HUES48 (cell line): ENCODE results near the gene IGSF10.

Experiments used
- H3K27ac ChIP-seq: one replicate; pipeline ENCODE4 v1.7.0; 2013; ENCODE audit warnings: low read depth, low read length, inconsistent platforms
- H3K27me3 ChIP-seq: 2 replicates; pipeline ENCODE4 v1.6.1; 2013; ENCODE audit warnings: mild to moderate bottlenecking, low read length; ENCODE audit not compliant: control insufficient read depth, insufficient read depth
- H3K36me3 ChIP-seq: 2 replicates; pipeline ENCODE4 v1.6.1; 2013; ENCODE audit warnings: low read length; ENCODE audit not compliant: control insufficient read depth, insufficient read depth
- H3K4me1 ChIP-seq: 2 replicates; pipeline ENCODE4 v1.6.1; 2013; ENCODE audit warnings: mild to moderate bottlenecking, low read length; ENCODE audit not compliant: control insufficient read depth, insufficient read depth
- H3K4me3 ChIP-seq: 2 replicates; pipeline ENCODE4 v1.5.1; 2013; ENCODE audit warnings: mild to moderate bottlenecking, low read depth, low read length
- H3K9ac ChIP-seq: 2 replicates; pipeline ENCODE4 v1.6.1; 2013; ENCODE audit warnings: mild to moderate bottlenecking, low read depth, low read length, moderate library complexity
- H3K9me3 ChIP-seq: 2 replicates; pipeline ENCODE4 v1.6.1; 2013; ENCODE audit warnings: low read length; ENCODE audit not compliant: control insufficient read depth, insufficient read depth

Gene IGSF10

GRCh38 chr3:151460228-151460627, 633 bp downstream of the IGSF10 start:
- Histone ChIP-seq H3K36me3 (no peaks in the 10 kb centered on the region), H3K4me3 (peak overlapping the region; percentile 70; the same call in 1 of the 2 replicates), H3K9me3 (no peaks in the 10 kb centered on the region), H3K4me1 (peaks cover 9% of the 10 kb centered on the region), H3K27ac (no peak overlapping the region), H3K27me3 (peaks cover 13% of the 10 kb centered on the region; the same call in 1 of the 2 replicates), H3K9ac (no peak overlapping the region)

- Histone ChIP-seq H3K36me3 (no peaks in the 10 kb centered on the region), H3K4me3 (no peak overlapping the region), H3K9me3 (no peaks in the 10 kb centered on the region), H3K27ac (no peak overlapping the region), H3K4me1 (peaks cover 9% of the 10 kb centered on the region), H3K9ac (no peak overlapping the region), H3K27me3 (peaks cover 13% of the 10 kb centered on the region; the same call in 1 of the 2 replicates)
These were observed 1.5 kb downstream of the IGSF10 start for GRCh38 chr3:151459358-151459757.

- Histone ChIP-seq H3K27ac (no peak overlapping the region), H3K9ac (no peak overlapping the region), H3K36me3 (no peaks in the 10 kb centered on the region), H3K4me3 (no peak overlapping the region), H3K9me3 (no peaks in the 10 kb centered on the region), H3K4me1 (peaks cover 5% of the 10 kb centered on the region), H3K27me3 (peaks cover 6% of the 10 kb centered on the region; the same call in 1 of the 2 replicates)
These were observed 4.8 kb downstream of the IGSF10 start for GRCh38 chr3:151456065-151456464.

DNA sequence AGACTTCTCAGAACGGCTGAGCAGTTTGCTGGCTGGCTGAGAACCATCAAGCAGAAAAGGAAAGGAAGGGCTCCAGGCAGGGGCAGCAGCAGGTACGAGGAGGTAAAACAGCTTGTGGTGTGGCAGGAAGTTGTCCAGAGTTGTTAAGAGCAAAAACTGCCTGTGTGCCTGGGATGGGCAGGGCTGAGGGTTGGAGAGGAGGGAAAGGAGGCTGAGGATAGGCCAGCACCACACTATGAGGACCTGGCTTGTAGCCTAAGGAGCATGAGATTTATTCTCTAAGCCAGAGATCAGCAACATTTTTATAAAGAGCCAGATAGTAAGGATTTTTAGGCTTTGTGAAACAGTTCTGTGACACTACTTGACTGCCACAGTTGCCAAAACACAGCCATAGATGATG, 8.0 kb downstream of the IGSF10 start:
- H3K4me1 ChIP-seq, result no peaks in the 10 kb centered on the region
- no peak overlapping the region for H3K9ac ChIP-seq
- H3K9me3 ChIP-seq, result no peaks in the 10 kb centered on the region
- H3K27me3 ChIP-seq, result no peaks in the 10 kb centered on the region
- no peak overlapping the region for H3K27ac ChIP-seq
- no peak overlapping the region for H3K4me3 ChIP-seq
- H3K36me3 ChIP-seq, result no peaks in the 10 kb centered on the region

- H3K4me3 ChIP-seq, result no peak overlapping the region
- no peak overlapping the region for H3K9ac ChIP-seq
- H3K9me3 ChIP-seq, result no peaks in the 10 kb centered on the region
- no peaks in the 10 kb centered on the region for H3K36me3 ChIP-seq
- no peaks in the 10 kb centered on the region for H3K27me3 ChIP-seq
- H3K27ac ChIP-seq, result no peak overlapping the region
- H3K4me1 ChIP-seq, result no peaks in the 10 kb centered on the region
These were observed 8.5 kb downstream of the IGSF10 start for GRCh38 chr3:151452368-151452767.

GRCh38 chr3:151446002-151446340, 14.9 kb downstream of the IGSF10 start:
- H3K27ac ChIP-seq, result no peak overlapping the region
- H3K4me3 ChIP-seq, result no peak overlapping the region
- no peaks in the 10 kb centered on the region for H3K36me3 ChIP-seq
- H3K4me1 ChIP-seq, result peaks cover under 1% of the 10 kb centered on the region; the same call in 1 of the 2 replicates
- H3K9ac ChIP-seq, result no peak overlapping the region
- H3K9me3 ChIP-seq, result no peaks in the 10 kb centered on the region
- no peaks in the 10 kb centered on the region for H3K27me3 ChIP-seq

DNA sequence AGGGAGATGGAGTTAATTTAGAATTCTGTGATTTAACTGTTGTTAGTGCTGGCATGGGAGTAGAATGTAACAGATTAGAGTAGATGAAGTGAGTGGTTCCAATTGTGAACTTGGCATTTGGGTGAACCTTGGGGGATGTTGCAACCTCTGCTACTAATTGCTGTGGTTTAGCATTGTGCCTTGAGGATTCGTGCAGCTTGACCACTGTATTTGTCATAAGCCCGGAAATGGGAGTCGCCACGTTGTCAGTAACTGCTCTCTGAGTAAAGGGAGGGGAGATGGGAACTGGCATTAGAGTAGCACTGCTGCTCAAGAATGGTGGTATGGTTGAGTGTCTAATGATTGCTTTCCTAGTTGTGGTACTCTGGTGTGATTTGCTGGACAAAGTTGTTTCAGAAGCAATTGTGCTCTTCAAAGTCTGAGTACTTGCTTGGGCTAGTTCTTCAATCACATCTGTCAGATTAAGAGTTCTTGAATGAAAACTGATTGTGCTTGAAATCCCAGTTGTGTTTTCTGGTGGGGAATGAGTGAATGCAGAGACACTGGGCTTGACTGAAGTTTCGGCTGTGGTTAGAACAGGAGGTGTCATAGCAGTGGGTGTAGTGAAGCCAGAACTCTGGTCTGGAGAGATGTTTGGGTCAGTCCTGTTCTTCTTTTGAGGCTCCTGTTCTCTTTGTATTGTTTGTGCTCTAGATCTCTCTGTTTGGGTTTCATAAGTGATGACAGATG, 15.4 kb downstream of the IGSF10 start:
- Histone ChIP-seq H3K27ac (no peak overlapping the region), H3K9ac (no peak overlapping the region)

DNA sequence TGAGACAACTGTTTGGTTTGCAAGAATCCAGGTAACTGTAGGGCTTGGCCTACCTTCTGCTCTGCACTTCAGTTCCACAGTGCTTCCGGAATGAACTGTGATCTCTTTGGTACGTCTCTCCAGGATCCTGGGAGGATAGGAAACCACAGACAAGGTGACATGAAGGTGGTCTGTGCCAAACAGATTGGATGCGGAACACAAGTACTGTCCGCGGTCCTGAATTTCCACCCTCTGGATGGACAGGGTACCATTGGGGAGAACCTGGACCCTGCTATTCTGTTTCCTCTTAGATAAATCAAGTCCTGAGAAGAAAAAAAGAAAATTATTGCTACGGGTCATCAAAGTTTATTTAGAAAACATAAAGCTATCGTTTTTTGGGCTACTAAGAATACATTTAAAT, 17.3 kb downstream of the IGSF10 start:
- H3K9ac ChIP-seq, result no peak overlapping the region
- H3K36me3 ChIP-seq, result no peaks in the 10 kb centered on the region
- H3K27ac ChIP-seq, result no peak overlapping the region
- H3K4me1 ChIP-seq, result peaks cover 7% of the 10 kb centered on the region; the same call in 1 of the 2 replicates
- no peaks in the 10 kb centered on the region for H3K9me3 ChIP-seq
- no peaks in the 10 kb centered on the region for H3K27me3 ChIP-seq
- H3K4me3 ChIP-seq, result no peak overlapping the region

More for the DNA sequence above, 15.4 kb downstream of the IGSF10 start:
- Histone ChIP-seq H3K36me3 (no peaks in the 10 kb centered on the region), H3K4me1 (peaks cover 6% of the 10 kb centered on the region; the same call in 1 of the 2 replicates), H3K27me3 (no peaks in the 10 kb centered on the region), H3K4me3 (no peak overlapping the region), H3K9me3 (no peaks in the 10 kb centered on the region)

- no peak overlapping the region for H3K4me3 ChIP-seq
- H3K36me3 ChIP-seq, result no peaks in the 10 kb centered on the region
- peaks cover 7% of the 10 kb centered on the region; the same call in 1 of the 2 replicates for H3K4me1 ChIP-seq
- no peak overlapping the region for H3K27ac ChIP-seq
- H3K27me3 ChIP-seq, result no peaks in the 10 kb centered on the region
- H3K9ac ChIP-seq, result no peak overlapping the region
- no peaks in the 10 kb centered on the region for H3K9me3 ChIP-seq
These were observed 19.9 kb downstream of the IGSF10 start for GRCh38 chr3:151440940-151441339.

DNA sequence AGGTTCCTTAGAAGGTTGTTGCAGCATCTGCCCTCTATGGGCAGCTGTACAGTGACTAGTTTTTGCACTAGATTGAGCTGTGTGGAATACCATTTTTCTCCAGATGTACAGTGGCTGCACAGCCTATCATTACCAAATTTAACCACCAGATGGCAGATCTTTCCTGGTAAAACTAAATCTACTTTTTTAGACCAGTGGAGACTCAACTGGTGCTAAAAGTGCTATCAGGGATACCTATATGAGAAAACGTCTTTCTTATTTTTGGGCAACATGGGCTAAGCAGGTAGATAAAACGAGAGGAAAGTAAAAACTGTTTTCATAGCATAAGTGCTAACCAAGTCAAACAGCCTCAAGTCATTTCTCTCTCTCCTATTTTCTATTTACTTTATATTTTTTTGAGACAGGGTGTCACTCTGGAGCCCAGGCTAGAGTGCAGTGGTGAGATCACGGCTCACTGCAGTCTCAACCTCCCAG, 21.2 kb downstream of the IGSF10 start:
- Histone ChIP-seq H3K4me1 (peaks cover 13% of the 10 kb centered on the region; the same call in 1 of the 2 replicates), H3K9me3 (no peaks in the 10 kb centered on the region), H3K27me3 (no peaks in the 10 kb centered on the region), H3K9ac (no peak overlapping the region), H3K36me3 (no peaks in the 10 kb centered on the region), H3K4me3 (no peak overlapping the region), H3K27ac (no peak overlapping the region)

GRCh38 chr3:151437906-151438305, 23.0 kb downstream of the IGSF10 start:
- H3K9me3 ChIP-seq, result no peaks in the 10 kb centered on the region
- peaks cover 16% of the 10 kb centered on the region; the same call in 1 of the 2 replicates for H3K4me1 ChIP-seq

More at GRCh38 chr3:151437906-151438305, 23.0 kb downstream of the IGSF10 start:
- no peaks in the 10 kb centered on the region for H3K27me3 ChIP-seq
- H3K36me3 ChIP-seq, result no peaks in the 10 kb centered on the region
- no peak overlapping the region for H3K27ac ChIP-seq
- no peak overlapping the region for H3K9ac ChIP-seq
- H3K4me3 ChIP-seq, result no peak overlapping the region
